Pons (tissue), 1 donor: Measurements from ENCODE around the gene ST6GALNAC4.
"Not testable (repeated sequence)": the region's sequence is repeated elsewhere in the genome, so short reads cannot be mapped to it uniquely, and the experiment has no call there.

ENCODE experiments used
- DNase-seq: peaks from one replicate; pipeline ENCODE4 v3.0.0-alpha.2; 2016; ENCODE audit warnings: low spot score

Gene ST6GALNAC4

DNA sequence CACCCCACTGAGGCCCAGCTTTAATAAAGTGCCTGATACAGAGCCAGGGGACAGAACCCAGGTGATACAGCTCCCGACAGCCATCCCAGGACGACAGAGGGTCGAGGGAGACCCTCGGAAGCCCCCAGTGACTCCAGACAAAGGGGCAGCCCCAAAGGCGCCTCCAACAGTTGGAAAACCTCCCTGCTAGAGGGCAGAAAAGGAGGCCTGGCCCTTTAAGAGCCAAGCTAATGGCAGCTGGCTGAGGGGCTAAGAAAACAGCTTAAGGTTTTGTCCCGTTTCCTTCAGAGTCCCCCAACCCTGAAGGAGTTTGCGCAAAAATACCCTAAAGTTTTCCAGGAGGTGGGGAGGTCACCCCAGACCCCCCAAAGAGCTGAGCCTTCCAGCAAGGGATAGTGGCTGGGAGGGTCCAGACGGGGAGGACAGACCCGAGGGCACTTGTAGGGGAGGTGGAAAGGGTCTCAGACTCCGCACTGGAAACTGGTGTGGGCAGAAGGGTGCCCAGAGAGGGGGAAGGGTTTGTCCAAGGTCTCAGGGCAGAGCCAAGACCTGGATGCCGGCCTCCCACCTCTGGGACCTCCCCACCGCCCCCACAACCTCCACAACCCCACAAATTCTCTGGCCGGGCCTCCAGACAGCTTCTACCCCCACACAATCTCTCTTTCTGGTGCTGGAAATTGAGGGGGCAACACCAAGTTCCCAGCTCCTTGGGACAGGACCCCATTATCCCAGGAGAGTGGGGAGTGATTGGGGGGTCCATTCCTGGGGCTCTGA is 31.1 kb downstream of the ST6GALNAC4 start:
- DNase-seq = no peak

DNA sequence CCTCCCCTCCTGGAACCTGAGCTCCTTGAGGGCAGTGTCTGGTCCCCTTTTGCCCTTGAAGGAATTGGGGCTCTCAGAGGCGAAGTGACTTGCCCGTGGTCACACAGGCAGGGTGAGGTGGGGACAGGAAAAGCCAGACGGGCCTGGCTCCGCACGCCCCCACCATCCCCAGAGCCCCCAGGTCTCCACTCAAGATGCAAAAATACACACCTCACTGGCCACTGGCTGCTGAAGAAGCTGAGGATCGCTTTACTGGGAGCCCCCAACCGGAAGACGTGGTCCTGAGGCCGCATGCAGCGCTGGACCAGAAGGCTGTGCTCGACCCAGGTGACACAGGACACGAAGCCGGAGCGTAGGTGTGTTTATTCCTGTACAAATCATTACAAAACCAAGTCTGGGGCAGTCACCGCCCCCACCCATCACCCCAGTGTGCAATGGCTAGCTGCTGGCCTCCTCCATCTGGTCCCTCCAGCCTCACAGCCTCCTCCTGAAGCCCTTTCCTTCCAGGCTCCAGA is 31.8 kb downstream of the ST6GALNAC4 start:
- no peak for DNase-seq

DNA sequence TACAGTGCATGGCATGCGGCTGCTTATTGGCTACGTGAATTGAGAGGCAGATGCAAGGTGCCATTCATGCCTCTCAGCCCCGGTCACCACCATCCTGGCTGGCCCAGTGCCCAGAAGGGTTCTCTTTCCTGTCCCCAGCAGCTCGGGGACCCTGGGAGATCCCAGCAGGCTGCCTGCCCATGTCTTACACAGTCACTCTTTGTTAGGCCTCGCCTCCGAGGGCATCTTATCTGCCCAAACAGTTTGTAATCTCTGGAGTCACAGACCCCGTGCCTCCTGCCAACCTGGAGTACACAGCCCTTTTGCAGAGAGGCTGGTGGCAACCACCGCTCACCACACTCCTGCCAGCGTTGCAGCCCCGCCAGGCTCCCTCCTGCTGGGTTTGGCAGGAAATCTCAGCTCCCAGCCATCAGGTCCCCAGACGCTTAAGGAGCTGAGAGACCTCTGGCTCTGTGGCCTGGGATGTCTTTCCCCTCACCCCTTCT is 32.4 kb downstream of the ST6GALNAC4 start:
- no peak for DNase-seq

DNA sequence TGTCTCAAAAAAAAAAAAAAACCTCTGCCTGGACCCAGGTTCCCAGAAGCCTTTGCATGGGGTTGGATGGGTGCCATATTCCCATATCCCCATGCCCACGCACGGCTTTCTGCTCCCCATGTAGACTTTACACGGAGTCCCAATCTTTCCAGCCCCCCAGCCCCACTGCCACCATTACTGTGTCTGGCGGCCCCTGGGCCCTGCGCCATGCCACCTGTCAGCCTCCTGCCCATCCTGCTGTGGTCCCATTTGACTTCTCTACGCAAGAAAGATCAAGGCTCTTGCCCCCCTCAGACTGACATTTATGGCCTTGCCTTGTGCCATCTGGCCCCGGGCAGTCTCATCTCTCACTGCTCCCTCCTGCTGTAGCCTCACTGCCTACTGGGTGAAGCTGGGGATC is 32.9 kb downstream of the ST6GALNAC4 start:
- DNase-seq = no peak

DNA sequence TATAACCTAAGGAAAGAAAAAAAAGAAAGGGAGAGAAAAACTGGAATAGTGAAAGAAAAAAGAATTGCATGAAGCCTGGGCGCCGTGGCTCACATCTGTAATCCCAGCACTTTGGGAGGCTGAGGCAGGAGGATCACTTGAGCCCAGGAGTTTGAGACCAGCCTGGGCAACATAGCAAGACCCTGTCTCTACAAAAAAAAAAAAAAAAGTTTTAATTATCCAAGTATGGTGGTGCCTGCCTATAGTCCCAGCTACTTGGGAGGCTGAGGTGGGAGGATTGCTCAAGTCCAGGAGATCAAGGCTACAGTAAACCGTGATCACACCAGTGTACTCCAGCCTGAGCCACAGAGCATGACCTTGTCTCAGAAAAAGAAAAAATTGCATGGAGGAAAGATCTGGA is 35.1 kb downstream of the ST6GALNAC4 start:
- DNase-seq = not testable (repeated sequence)

DNA sequence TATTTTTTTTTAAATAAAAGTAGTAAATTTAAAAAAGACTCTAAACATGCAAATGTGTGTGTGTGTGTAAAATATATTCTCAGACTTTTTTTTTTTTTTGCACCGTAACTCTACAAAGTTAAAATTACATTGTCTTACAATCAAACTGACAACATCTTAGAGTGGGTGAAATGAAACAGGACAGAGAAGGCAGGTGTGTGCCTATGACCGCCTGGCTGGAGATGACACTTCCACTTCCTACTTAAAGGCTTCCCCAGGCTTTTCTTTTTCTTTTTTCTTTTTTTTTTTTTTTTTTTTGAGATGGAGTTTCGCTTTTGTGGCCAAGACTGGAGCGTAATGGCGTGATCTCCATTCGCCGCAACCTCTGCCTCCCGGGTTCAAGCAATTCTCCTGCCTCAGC is 36.7 kb downstream of the ST6GALNAC4 start:
- DNase-seq = no peak

DNA sequence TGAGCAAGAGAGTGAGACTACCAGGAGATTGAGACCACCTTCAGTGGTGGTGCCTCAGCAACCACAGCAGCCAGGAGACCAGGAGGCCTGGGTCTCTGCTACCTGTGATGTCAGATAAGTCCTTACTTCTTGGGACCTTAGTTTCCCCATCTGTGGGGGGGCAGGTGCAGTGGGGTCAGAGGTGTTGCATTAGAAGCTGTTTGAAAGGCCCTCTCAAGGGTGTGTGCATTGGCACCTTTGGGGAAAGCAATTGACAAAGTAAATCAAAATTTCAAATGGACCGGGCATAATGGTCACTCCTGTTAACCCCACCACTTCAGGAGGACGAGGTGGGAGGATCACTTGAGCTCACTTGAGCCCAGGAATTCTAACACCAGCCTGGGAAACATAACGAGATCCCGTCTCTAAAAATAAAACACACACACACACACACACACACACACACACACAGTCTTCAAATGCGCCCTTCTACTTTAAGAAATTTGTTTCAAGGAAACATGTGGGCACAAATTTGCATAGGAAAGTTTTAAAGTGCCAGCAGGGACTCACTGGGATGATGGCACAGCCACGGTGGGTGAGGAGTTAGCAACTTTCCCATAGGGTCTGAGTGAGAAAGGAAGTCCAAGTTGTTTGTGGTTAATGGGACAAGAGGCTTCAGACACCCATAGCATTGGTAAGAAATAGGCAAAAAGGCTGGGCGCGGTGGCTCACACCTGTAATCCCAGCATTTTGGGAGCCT is 38.0 kb downstream of the ST6GALNAC4 start:
- no peak for DNase-seq

DNA sequence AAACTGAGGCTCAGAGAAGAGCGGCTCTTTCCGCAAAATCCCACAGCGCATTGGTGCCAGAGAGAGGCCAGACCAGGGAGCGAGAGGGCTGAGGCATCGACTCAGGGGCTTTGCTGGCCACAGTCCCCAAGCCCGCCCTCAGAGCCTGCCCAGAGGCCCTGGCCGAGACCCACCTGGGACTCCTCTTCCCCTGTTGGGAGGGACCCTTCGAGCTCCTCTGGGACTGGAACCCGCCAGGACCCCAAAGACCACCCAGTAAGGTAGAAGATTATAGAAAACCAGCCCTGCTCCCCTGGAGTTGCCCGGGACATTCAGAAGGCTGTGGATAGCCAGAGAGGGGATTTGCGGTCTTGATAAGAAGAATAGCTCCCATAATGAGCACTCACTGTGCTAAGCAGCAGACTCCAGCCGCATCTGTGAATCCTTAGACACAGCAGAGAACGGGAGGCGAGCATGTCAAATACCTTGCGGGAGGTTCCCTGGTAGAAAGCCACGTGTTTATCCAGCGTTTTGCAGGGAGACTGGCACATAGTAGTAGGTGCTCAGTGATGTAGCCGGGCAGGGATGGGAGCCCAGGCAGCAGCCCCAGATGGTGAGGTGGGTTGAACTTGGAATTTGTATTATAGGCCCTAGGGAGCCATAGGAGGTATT is 38.7 kb downstream of the ST6GALNAC4 start:
- no peak for DNase-seq

DNA sequence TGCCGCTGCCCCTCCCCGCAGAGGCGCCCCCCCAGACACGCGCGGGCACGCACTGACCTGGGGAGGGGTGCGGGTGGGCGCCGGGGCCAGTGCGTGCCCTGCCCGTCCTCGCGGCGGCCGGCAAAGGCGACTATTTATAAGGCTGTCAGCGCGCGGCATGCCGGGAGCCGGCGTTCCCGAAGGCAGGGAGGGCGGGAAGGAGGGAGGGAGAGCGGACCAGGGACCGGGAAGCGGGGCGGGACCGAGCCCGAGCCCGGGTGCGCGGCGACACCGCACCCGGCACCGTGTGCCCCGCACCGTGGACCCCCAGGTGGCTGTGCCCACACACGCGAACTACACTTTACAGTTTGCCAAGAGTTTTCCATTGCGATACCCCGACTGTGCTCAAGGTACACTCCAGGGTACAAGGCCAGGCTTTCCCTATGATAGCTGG is 39.3 kb downstream of the ST6GALNAC4 start, which contains the start of gene AK1:
AK1 (minus strand) TSS at position 110 of the 433 bp plus-strand sequence. CDS start 3,058 bp downstream, outside the sequence.
- DNase-seq = peak; percentile 62

DNA sequence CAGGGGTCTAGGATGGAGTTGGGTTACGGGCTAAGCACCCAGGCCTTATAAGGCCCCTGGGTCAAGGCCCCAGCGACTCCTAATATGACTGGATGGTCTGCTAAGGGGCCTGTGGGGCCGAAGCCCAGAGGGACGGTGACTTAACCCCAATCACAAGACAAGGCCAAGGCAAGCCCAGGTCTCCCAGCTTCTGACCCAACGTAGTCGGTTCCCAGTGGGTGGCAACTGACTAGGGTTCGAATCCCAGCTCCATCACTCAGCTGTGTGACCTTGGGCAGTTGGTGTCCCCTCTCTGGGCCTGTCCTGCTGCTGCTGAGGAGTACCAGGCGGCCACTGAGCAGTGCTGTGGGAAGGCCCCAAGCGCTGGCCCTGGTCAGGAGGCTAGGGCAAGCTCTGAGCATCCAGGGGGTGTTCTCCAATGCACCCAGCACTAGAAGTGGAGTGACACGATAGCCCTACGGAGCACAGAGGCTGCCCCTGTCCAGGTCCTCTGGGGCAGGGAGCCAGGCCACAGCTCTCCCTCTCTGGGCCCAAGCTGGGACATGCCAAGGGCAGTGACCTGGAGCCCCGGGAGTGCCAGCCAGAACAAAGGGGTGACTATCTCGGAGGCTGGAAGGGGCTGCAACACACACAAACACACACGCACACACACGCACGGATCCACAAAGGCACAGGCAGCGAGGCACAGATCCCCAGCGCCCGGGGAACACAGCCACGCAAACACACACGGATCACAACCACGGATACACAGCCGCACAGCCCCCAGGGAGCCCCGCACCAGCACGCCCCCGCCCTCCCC is 39.9 kb downstream of the ST6GALNAC4 start:
- no peak for DNase-seq

DNA sequence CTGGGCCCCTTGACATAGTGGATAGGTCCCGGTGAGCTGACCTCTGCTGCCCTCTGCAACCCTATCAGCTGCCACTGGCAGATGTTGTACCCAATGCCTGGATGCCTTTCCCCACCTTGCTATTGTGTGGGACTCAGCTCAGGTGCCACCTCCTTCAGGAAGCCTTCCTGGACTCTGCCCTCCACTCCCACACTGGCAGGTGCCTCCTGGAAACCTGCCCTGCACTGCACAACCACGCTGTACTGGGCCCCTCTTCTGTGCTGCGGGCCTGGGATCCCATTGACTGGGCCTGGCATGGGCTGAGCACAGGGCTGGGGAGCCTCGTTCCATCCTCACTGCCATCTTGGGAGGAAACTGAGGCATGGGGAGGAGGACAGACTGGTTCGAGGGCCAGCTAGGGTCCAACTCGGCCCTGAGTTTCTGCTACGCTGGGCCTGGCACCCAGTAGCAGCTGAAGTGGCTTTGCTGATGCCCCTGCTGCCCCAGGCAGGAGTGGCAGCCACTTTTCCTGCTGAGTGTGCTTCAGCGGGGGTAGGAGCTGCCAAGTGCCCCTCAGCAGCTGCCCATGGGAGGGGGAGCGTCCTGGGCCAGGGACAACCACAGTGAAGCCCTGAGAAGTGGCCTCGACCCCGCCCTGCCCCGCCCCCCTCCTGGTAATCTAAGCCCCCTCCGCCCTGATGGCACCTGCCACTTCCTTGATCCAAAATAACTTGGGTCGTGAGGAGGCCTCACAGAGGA is 40.6 kb downstream of the ST6GALNAC4 start:
- DNase-seq = no peak

DNA sequence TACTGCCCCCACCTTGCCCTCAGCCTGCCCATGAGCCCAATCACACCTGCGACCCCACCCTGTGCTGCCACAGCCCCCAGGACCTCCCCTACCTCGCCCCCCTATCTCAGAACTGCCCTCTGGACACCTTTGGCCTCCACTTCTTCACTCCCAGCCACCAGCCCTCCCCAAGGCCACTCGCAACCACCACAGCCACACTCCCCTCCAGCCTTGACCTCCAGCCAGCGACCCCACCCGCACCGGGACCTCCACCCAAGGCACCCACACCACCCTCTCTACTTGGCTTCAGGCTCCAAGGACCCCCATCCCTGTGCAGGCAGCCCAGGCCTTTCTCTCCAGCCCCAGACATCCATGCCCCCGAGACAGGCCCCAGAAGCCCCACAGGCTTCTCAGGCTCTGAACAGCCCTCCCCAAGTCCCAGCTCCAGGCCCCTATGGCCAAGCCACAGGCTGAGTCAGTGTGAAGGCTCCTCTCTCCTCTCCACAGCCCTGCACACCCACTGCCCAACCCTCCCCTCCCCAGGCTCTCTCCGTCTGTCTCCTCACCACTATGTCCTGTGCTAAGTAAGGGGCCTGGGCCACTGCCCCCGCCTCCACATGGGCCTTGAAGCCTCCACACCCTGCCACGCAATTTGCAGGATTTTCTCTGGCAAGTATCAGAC is 41.4 kb downstream of the ST6GALNAC4 start:
- DNase-seq = no peak

DNA sequence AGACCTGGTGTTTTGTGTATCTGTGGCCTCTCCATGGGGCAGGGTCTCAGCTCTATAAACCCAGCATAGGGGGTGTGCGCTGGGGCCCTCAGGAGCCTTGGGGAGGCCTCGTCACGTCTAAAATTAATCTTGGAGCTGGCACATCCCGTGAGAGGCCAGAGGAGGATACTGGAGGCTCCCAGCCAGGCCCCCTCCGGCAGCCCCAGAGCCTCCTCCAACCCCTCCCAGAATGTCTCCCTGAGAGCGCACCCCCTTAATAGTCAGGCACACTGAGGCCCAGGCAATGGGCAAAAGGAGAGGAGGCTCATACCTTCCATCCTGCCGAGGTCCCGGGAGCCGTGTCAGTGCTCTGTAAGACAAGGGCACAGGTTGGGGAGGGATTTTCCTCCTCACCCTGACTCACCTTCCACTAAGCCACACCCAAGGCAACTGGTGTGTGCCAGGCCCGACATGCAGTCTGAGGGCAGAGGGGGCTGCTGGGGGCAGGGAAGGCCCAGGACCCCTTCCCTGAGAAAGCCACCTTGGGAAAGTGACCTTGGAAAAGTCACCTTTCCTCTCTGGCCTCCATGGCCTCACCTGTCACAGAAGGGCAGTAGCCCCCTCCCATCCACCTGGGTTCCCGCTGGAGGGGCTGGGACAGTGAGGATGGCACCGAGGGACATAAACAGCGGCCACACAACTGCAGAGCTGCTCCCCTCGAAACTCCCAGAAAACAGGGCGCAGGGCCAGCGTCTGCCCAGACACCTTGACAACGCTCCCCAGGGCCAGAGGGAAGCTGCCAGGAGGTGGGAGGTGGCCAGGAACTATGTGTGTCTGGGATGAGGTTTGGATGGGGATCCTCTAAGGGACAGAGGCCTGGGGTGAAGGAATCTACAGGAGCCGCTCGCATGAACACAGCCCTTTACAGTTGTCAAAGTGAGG is 42.3 kb downstream of the ST6GALNAC4 start:
- DNase-seq = no peak

DNA sequence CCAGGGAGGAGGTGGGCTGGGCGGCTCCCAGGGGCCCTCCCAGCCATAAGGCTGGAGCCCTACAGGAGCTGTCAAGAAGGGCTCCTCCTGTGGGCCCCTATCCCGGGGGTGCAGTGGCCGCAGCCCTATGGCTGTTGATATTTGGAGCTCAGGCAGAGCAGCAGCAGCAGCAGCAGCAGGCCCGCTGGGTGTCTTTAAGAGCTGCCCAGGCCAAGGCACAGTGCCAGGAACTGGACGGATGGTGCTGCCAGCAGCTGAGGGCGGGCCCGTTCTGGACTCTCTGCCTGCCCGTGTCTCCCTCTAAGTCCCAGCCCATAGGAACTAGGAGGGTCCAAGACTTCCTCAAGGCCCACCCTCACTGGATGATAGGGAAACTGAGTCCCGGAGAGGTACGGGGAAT is 43.0 kb downstream of the ST6GALNAC4 start:
- peak; percentile 82 for DNase-seq

DNA sequence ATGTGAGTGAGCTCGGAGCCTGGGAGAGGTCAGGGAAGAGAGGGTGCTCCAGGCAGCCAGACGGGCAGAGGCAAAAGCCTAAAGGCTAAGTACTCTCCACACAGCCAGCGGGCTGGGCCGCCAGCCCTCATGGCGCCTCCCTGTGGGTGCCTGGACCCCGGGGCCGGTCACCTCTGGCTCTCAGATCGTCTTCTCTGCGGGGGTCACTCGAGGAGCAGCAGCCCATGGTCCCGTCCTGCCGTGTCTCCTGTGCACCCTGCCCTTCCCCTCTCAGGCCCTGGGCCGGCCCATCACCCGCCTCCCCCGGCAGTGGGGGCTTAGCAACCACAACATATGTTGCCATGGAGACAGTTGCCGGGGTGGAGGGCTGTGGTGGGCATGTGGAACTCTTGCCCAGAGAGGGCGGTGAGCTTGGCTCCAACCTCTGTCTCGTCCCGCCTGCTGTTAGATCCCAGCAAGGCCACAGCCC is 43.6 kb downstream of the ST6GALNAC4 start:
- no peak for DNase-seq

DNA sequence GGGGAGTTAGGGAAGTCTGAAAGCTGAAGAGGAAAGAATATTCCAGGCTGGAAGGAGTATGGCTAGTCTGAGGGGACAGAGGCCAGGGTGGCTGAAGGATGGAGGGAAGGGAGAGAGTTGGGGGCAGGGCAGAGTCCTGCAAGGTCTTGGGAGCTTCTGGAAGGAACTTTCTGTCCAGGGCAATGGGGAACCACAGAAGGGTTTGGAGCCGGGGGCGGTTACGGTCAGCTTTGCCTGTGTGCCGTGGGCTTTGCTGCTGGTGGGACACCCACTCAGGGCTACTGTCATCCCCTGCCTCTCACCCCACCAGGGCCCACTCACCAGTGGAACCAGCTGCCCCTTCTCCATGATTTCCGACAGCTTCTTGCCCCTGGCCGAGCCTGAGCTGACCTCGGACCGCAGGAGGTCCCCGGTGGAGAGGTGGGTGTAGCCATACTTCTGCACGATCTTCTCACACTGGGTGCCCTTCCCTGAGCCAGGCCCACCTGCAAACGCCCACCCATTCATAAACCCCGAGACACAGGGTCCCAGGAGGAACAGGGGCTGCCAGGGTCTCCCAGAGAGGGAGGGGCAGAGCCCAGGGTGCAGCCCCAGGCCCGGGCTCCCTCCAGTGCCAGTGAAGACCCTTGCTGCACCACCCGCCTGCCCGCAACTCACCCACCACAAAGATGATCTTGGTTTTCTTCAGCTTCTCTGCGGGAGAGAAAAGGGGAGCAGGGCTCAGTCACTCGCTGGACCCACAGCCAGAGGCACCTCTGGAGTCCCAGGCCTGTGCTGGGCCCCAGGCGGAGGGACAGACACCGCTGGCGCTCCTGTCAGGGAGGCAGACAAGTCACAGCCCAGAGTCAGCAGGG is 44.2 kb downstream of the ST6GALNAC4 start:
- no peak for DNase-seq

DNA sequence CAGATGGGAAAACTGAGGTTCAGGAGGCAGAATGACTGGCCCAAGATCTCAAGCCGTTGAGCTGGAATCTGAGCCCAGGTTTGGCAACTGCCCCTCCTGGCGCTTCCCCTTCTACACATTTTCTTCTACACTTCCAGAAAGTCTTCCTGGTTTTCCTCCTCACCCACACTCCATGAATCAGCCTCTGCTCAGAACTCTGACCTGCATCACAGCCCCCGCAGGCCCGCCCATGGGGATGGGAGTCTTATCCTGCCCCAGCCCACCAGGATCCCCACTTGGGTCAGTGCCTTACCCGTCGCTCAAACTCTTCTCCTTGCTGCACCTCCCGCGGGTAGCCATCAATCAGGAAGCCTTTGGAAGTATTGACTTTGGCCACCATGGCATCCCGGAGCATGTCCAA is 45.3 kb downstream of the ST6GALNAC4 start:
- DNase-seq = no peak

DNA sequence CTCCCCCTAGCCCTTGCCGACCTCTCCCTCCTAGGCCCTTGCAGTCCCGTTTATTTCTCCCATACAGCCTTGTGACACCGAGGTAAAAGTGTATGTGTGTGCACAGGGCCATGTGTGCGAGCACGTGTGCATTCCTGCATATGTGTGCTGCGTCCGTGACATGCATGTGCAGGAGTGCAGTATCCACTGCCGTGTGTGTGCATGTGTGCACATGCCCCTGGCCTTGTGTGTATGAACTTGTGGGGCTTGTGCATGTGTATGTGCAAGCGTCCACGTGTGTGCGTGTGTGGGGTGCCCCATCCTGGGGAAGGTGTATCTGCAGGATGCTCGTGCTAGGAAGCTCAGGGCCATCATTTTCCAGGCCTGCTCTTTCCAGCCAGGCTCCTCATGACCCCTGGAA is 46.0 kb downstream of the ST6GALNAC4 start:
- no peak for DNase-seq
